ENCODE results near the gene TRPM4. TPM values are rescaled to one million over a fixed set of nuclear protein-coding genes. Genes with fewer than 3 reads are reported as not detected.

TRPM4 gene
- total and polyA plus RNA-seq, 2 donors (not counting 3 experiments of a cell fraction or from before 2014, with no cell fraction given), result 17.6 to 38.9 TPM

- Histone ChIP-seq H2AFZ (ENCODE audit: low read depth, low read length) (no peak overlapping the region), H3K4me3 (replicated peaks in 1 of 3; ENCODE audit: insufficient read depth in 1 of 3, low read depth in 1 of 3, low read length in 3 of 3) (no peak overlapping the region), H3K27ac (ENCODE audit: insufficient read depth, low read depth, low read length) (no peak overlapping the region), H3K4me1 (ENCODE audit: control insufficient read depth, extremely low read depth, insufficient read depth, low read length) (no peaks in the 10 kb centered on the region), H3K36me3 (ENCODE audit: control insufficient read depth in 2 of 2, extremely low read depth in 1 of 2, insufficient read depth in 2 of 2, low read length in 2 of 2) (no peaks in the 10 kb centered on the region), H3K79me2 (ENCODE audit: control insufficient read depth, insufficient read depth, low read length) (no peaks in the 10 kb centered on the region), H3K9me3 (replicated peaks; ENCODE audit: control insufficient read depth, insufficient read depth, low read length) (no peaks in the 10 kb centered on the region), H3K4me2 (ENCODE audit: insufficient read depth, low read length) (no peak overlapping the region), H3K9ac (replicated peaks; ENCODE audit: extremely low read depth, insufficient read depth, low read length) (no peak overlapping the region), H3K9me1 (replicated peaks; ENCODE audit: control insufficient read depth, extremely low read depth, insufficient read depth, low read length) (no peaks in the 10 kb centered on the region), H3K27me3 (ENCODE audit: control insufficient read depth in 2 of 2, insufficient read depth in 2 of 2, low read length in 2 of 2) (peaks cover 0 to 6% of the 10 kb centered on the region in 2 experiments), H4K20me1 (replicated peaks; ENCODE audit: control insufficient read depth, extremely low read depth, insufficient read depth, low read length) (no peaks in the 10 kb centered on the region)
- BruUV-seq (replicated peaks), result no TSS peak
- no peak for DNase-seq (ENCODE audit: low read depth, low spot score)
- TF ChIP-seq MAX (IDR thresholded peaks at IDR 0.05; ENCODE audit: insufficient read depth, insufficient read length) (no peak), MYC (IDR thresholded peaks at IDR 0.05; ENCODE audit: low read depth, low read length) (no peak), EZH2 (IDR thresholded peaks at IDR 0.05; ENCODE audit: borderline replicate concordance, low read depth, low read length, severe bottlenecking) (no peak), CTCF (IDR thresholded peaks at IDR 0.05; ENCODE audit: extremely low read depth in 1 of 2, insufficient read depth in 1 of 2, low read depth in 1 of 2, low read length in 2 of 2) (no peak), JUN (IDR thresholded peaks at IDR 0.05; ENCODE audit: borderline replicate concordance, insufficient read depth, insufficient read length, low read depth) (no peak), GATA2 (IDR thresholded peaks at IDR 0.05; ENCODE audit: insufficient read depth, insufficient read length, low read depth, low read length) (no peak), FOS (IDR thresholded peaks at IDR 0.05; ENCODE audit: borderline replicate concordance, insufficient read depth, low read length) (no peak), POLR2AphosphoS5 (IDR thresholded peaks at IDR 0.05; ENCODE audit: insufficient read depth, low read depth, low read length) (no peak), POLR2A (IDR thresholded peaks at IDR 0.05; ENCODE audit: low read depth, low read length) (no peak)
- dilution Hi-C loops (cut with MboI; ENCODE audit: extremely low pct_ligation_motif_present, low sequenced_read_pairs), result no loop called here
- ChIA-PET CTCF (interaction anchor here (1.0 to 2.0 kb wide), 10 partner anchors 11 to 80 kb away, joined by 3 to 15 read pairs (median 6); partner anchors contain the start of gene LIN7B), POLR2A (no interaction called here)
- intact Hi-C loops (cut with micrococcal nuclease), result loop anchor here (2.0 to 5.0 kb wide), 2 partner anchors 14 to 41 kb away; partner anchors contain the start of gene SNRNP70
- FAIRE-seq, result no peak
Observed at GRCh38 chr19:49128545-49129237, 28.9 kb upstream of the TRPM4 start.

Data from endothelial cell of umbilical vein (primary cell).